Panc1 (cell line): ENCODE data around the gene TSPAN33.

Source experiments
- CTCF ChIP-seq: fragments of 450-650 bp; IDR thresholded peaks from 2 replicates; pipeline ENCODE4 v1.5.1; 2017; ENCODE audit warnings: mild to moderate bottlenecking
- POLR2AphosphoS5 ChIP-seq: IDR thresholded peaks from 2 replicates; pipeline ENCODE4 v1.6.1; 2012; ENCODE audit warnings: mild to moderate bottlenecking, low read depth, low read length, moderate library complexity

- TF ChIP-seq CTCF, result no peak
- TF ChIP-seq POLR2AphosphoS5, result no peak
Observed at GRCh38 chr7:129212596-129212995, 68.1 kb downstream of the TSPAN33 start.
